Measurements from ENCODE around the gene RRP12.

Gene RRP12

GRCh38 chr10:97321032-97321803 lies 79.9 kb downstream of the RRP12 start:
- no peak for DNase-seq (ENCODE audit: low read depth, low spot score)
- POLR2A ChIA-PET: no interaction called here
- CTCF ChIA-PET: interaction anchor here (0.7 to 4.9 kb wide), 2 partner anchors 12 to 29 kb away, joined by 3 to 30 read pairs; partner anchors contain the start of gene ARHGAP19
- peak overlapping the region; percentile 8; the same call in 1 of the 2 replicates for H3K4me3 ChIP-seq (ENCODE audit: low read depth, low read length)
- TF ChIP-seq CTCF (IDR thresholded peaks at IDR 0.05; ENCODE audit: insufficient read depth, low read length, missing control alignments): no peak

- CTCF ChIA-PET: interaction anchor here (1.2 to 4.9 kb wide), 5 partner anchors 8 to 87 kb away, joined by 3 to 32 read pairs (median 15); partner anchors contain the start of gene FRAT2
- H3K4me3 ChIP-seq (ENCODE audit: low read depth, low read length): peak overlapping the region; percentile 88
- DNase-seq (ENCODE audit: low read depth, low spot score): no peak
- POLR2A ChIA-PET: interaction anchor here (1.2 kb wide), 1 partner anchor 8 kb away, joined by 3 read pairs; no protein-coding TSS in a partner anchor
- TF ChIP-seq CTCF (IDR thresholded peaks at IDR 0.05; ENCODE audit: insufficient read depth, low read length, missing control alignments): no peak
These were observed 80.6 kb downstream of the RRP12 start for GRCh38 chr10:97320480-97321031.

DNA sequence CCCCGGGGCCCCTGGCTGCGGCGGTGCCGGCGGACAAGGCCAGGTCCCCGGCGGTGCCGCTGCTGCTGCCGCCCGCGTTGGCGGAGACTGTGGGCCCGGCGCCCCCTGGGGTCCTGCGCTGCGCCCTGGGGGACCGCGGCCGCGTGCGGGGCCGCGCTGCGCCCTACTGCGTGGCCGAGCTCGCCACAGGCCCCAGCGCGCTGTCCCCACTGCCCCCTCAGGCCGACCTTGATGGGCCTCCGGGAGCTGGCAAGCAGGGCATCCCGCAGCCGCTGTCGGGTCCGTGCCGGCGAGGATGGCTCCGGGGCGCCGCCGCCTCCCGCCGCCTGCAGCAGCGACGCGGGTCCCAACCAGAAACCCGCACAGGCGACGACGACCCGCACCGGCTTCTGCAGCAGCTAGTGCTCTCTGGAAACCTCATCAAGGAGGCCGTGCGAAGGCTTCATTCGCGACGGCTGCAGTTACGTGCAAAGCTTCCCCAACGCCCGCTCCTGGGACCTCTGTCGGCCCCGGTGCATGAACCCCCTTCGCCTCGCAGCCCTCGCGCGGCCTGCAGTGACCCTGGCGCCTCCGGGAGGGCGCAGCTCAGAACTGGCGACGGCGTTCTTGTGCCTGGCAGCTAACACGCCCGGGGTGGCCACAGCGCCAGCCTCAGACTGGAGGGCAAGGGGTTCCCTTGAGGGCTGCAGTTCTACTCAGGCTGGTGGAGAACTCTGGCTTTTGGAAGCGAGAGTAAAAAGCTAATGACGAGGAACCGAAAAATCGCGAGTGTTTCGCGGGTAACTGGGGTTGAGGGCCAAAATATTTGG lies 81.3 kb downstream of the RRP12 start:
- ChIA-PET CTCF (interaction anchor here (0.9 to 4.5 kb wide), 6 partner anchors 9 to 109 kb away, joined by 3 to 32 read pairs (median 4); partner anchors contain the start of gene FRAT2), POLR2A (interaction anchor here (1.2 to 1.3 kb wide), 2 partner anchors 9 to 13 kb away, joined by 3 to 8 read pairs; no protein-coding TSS in a partner anchor)
- H3K4me3 ChIP-seq (ENCODE audit: low read depth, low read length): peak overlapping the region; percentile 88
- DNase-seq (ENCODE audit: low read depth, low spot score): no peak
- TF ChIP-seq CTCF (IDR thresholded peaks at IDR 0.05; ENCODE audit: insufficient read depth, low read length, missing control alignments): peak; percentile 11

GRCh38 chr10:97318772-97319651 lies 82.1 kb downstream of the RRP12 start, which contains the start of gene FRAT1:
Gene FRAT1 (plus strand): TSS chr10:97319271. CDS start chr10:97319454, 183 bp downstream.
- CTCF ChIA-PET: interaction anchor here (0.9 to 4.5 kb wide), 5 partner anchors 10 to 109 kb away, joined by 3 to 32 read pairs (median 3); partner anchors contain the start of gene FRAT2
- no peak for DNase-seq (ENCODE audit: low read depth, low spot score)
- no peak for TF ChIP-seq CTCF (IDR thresholded peaks at IDR 0.05; ENCODE audit: insufficient read depth, low read length, missing control alignments)
- peak within 1 kb of the TSS; percentile 88 for H3K4me3 ChIP-seq (ENCODE audit: low read depth, low read length)
- POLR2A ChIA-PET: interaction anchor here (1.3 kb wide), 1 partner anchor 14 kb away, joined by 8 read pairs; no protein-coding TSS in a partner anchor

GRCh38 chr10:97314671-97315070 lies 86.5 kb downstream of the RRP12 start:
- ChIA-PET POLR2A (no interaction called here), CTCF (interaction anchor here (1.4 kb wide), 1 partner anchor 18 kb away, joined by 4 read pairs; no protein-coding TSS in a partner anchor)
- no peak for TF ChIP-seq CTCF (IDR thresholded peaks at IDR 0.05; ENCODE audit: insufficient read depth, low read length, missing control alignments)
- H3K4me3 ChIP-seq (ENCODE audit: low read depth, low read length): no peak overlapping the region
- DNase-seq (ENCODE audit: low read depth, low spot score): no peak

All from AG04449 (cell line).